Activated naive CD8-positive, alpha-beta T cell (primary cell): ENCODE results near the gene NEURL3.

Experiments used
- H3K27ac Mint-ChIP-seq: one replicate; pipeline ENCODE4 v1.8.0; 2021; ENCODE audit warnings: mixed read lengths
- H3K27me3 Mint-ChIP-seq: one replicate; pipeline ENCODE4 v1.8.0; 2021; ENCODE audit warnings: mixed read lengths
- H3K36me3 Mint-ChIP-seq: one replicate; pipeline ENCODE4 v1.8.0; 2021; ENCODE audit warnings: mixed read lengths
- H3K4me1 Mint-ChIP-seq: one replicate; pipeline ENCODE4 v1.8.0; 2021; ENCODE audit warnings: low read depth, mixed read lengths
- H3K4me3 Mint-ChIP-seq: one replicate; pipeline ENCODE4 v1.8.0; 2021; ENCODE audit warnings: mild to moderate bottlenecking, mixed read lengths
- H3K9me3 Mint-ChIP-seq: one replicate; pipeline ENCODE4 v1.8.0; 2021; ENCODE audit warnings: low read depth, mixed read lengths

Gene NEURL3

DNA sequence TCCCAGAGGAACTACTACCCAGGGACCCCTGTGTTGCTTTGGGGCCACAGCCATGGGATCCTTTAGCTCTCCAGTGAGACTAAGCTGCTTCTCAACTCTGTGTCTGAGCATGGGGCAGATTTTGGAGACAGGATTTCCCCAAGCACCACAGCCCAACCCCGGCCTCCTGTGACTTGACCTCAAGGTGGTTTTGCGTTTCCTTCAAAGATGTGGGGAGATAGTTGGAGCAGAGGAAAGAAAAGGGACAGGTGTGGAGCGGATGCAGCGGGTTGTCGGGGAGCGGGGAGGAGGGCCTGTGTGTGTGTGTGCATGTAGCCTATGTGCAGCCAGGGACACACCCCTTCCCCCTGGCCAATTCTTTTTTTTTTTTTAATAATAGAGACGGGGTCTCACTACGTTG lies 41.6 kb upstream of the NEURL3 start:
- H3K27ac Mint-ChIP-seq, result peak overlapping the region; percentile 84
- H3K9me3 Mint-ChIP-seq, result no peaks in the 10 kb centered on the region
- peaks cover 48% of the 10 kb centered on the region for H3K4me1 Mint-ChIP-seq
- H3K36me3 Mint-ChIP-seq, result peaks cover 7% of the 10 kb centered on the region
- H3K27me3 Mint-ChIP-seq, result no peaks in the 10 kb centered on the region
- H3K4me3 Mint-ChIP-seq, result no peak overlapping the region

DNA sequence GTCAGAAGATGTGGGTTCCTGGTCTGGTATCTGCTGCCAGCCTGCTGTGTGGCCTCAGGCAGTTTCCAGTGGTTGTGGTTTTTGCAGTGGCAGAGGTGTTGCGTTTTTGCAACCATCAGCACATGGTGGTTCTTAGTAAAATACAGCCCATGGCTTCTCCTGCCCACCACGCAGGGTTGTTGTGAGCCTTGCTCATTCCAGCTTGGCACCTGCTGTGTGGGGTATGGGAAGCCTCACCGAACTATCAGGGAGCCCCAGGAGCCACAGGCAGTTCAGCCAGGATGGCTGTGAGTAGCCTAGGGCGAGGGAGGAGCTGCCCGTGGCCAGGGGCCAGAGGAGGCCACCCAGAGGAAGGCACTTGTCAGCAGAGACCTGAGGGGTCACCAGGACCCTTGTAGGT lies 41.2 kb upstream of the NEURL3 start:
- peaks cover 52% of the 10 kb centered on the region for H3K4me1 Mint-ChIP-seq
- H3K4me3 Mint-ChIP-seq, result peak overlapping the region; percentile 41
- H3K36me3 Mint-ChIP-seq, result peaks cover 7% of the 10 kb centered on the region
- H3K27me3 Mint-ChIP-seq, result no peaks in the 10 kb centered on the region
- no peaks in the 10 kb centered on the region for H3K9me3 Mint-ChIP-seq
- H3K27ac Mint-ChIP-seq, result peak overlapping the region; percentile 84

DNA sequence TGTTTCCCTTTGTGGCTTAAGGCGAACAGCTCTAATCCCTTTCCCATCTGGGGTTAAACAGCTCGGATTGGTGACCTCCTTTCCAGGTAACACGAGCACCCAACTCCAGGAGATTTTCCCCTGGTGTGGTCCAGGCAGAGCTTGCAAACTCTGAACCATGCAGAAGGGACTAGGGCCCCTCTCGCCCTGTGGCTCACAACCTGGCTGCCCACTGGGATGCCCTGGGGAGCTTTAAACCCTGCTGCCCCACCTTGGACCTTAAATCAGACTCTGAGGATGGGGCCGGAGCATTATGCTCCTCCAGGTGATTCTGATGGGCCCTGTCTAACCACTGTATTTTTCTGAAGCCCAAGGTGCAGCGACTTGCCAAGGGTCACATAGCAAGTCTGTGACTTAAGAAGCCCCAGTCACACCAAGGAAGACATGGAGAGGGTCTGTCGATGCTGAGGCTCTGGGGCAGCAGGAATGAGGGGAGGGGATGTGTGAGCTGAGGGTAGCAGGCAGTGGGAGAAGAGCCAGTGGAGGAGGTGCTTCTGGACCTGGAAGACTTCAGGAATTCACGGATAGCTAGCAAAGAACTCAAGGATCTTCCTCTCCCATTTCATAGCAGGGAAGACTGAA lies 37.3 kb upstream of the NEURL3 start:
- H3K27ac Mint-ChIP-seq, result no peak overlapping the region

DNA sequence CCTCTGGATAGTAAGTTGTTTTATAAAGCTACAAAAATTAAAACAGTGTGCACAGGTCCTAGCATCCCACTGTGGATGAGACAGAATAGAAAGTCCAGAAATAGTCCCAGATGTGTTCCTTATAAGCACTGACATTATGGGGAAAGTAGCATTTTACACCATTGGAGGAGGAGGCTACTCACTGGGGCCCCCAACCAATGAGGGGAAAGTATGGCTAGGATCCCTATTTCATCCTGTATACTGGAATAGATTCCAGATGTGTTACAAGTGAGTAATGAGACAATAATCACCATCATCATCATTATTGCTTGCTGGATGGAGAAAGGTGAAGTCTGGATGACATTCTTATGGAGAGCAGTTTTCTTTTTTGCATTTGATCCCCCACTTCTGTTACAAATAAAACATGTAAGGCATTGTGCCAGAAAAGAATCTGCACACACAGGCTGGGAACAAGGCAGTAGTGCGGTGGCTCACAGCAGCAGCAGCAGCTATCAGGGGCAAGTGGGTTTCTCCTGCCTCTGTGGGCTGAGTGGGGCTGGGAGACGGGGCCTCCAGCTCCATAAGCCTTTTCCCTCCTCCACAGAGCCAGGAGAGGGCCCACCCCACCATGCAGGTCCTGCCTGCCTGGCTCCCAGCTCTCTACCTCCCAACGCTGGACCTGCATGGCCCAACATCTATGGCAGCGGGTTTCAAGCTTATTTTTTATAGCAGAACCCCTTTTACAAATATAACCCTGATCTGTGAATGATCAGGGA lies 36.4 kb upstream of the NEURL3 start:
- H3K4me3 Mint-ChIP-seq, result no peak overlapping the region
- H3K36me3 Mint-ChIP-seq, result peaks cover 7% of the 10 kb centered on the region
- H3K4me1 Mint-ChIP-seq, result peaks cover 67% of the 10 kb centered on the region
- no peaks in the 10 kb centered on the region for H3K27me3 Mint-ChIP-seq
- H3K27ac Mint-ChIP-seq, result no peak overlapping the region
- H3K9me3 Mint-ChIP-seq, result no peaks in the 10 kb centered on the region

More for the DNA sequence above, 37.3 kb upstream of the NEURL3 start:
- Mint-ChIP-seq H3K9me3 (no peaks in the 10 kb centered on the region), H3K36me3 (peaks cover 7% of the 10 kb centered on the region), H3K4me1 (peaks cover 74% of the 10 kb centered on the region), H3K4me3 (no peak overlapping the region), H3K27me3 (no peaks in the 10 kb centered on the region)

DNA sequence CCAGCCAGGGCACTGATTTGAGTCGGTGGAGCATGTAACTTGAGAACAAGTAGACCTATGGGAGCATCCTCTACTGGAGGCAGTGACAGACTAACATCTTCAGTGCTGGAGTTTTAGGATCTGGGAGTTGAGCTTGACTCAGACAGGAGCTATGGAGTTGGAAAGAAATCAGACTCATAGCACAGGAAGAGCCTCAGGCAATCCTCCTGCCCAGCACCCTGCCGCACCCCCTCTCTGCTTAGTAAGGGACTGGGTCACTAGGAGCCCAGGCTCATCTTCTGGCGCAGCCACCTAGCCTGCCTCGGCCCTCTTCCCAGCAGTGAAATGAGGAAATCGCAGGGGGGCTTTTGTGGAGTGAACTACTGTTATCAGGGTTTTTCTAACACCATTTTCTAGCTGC lies 35.0 kb upstream of the NEURL3 start:
- Mint-ChIP-seq H3K4me1 (peaks cover 58% of the 10 kb centered on the region), H3K9me3 (no peaks in the 10 kb centered on the region), H3K4me3 (peak overlapping the region; percentile 89), H3K27ac (peak overlapping the region; percentile 86), H3K27me3 (no peaks in the 10 kb centered on the region), H3K36me3 (peaks cover 5% of the 10 kb centered on the region)

GRCh38 chr2:96539215-96539920 lies 34.2 kb upstream of the NEURL3 start:
- Mint-ChIP-seq H3K36me3 (peaks cover under 1% of the 10 kb centered on the region), H3K4me1 (peaks cover 53% of the 10 kb centered on the region), H3K4me3 (peak overlapping the region; percentile 89), H3K27me3 (no peaks in the 10 kb centered on the region), H3K9me3 (no peaks in the 10 kb centered on the region), H3K27ac (peak overlapping the region; percentile 86)

DNA sequence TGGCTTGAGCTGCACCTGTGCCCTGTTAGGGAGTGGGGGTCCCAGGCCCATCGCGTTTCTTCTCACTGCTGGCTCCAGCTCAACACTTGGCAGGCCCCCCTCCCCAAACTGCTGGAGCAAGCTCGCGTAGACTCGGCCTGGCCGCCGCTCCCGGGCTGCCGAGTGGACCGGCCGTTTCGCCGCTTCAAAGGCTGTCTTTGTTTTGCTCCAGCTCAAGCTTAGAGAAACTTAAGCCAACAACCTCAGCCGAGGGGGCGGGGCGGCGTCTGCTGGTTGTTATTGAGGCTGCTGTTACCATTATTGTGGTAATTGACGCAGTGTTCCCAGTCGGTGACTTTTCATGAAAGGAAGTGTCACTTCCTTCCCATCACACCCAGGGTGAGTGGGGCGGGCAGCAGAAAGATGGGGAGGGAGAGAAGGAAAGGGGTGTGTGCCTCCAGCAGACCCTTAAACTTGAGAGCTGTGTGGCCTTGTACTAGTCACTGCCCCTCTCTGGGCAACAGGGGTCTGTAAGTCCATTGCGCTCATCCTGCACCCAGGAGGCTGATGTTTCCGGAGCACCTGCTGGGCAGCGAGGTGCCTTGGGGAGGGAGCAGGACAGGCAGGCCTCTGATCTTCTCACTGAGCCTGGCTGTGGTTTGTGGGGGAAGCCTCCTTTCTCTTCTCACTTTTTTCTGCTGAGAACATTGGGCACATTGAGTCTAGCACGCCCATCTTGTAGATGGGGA lies 33.5 kb upstream of the NEURL3 start:
- Mint-ChIP-seq H3K27me3 (no peaks in the 10 kb centered on the region), H3K4me1 (peaks cover 51% of the 10 kb centered on the region), H3K4me3 (peak overlapping the region; percentile 89), H3K9me3 (no peaks in the 10 kb centered on the region), H3K36me3 (no peaks in the 10 kb centered on the region), H3K27ac (peak overlapping the region; percentile 86)

DNA sequence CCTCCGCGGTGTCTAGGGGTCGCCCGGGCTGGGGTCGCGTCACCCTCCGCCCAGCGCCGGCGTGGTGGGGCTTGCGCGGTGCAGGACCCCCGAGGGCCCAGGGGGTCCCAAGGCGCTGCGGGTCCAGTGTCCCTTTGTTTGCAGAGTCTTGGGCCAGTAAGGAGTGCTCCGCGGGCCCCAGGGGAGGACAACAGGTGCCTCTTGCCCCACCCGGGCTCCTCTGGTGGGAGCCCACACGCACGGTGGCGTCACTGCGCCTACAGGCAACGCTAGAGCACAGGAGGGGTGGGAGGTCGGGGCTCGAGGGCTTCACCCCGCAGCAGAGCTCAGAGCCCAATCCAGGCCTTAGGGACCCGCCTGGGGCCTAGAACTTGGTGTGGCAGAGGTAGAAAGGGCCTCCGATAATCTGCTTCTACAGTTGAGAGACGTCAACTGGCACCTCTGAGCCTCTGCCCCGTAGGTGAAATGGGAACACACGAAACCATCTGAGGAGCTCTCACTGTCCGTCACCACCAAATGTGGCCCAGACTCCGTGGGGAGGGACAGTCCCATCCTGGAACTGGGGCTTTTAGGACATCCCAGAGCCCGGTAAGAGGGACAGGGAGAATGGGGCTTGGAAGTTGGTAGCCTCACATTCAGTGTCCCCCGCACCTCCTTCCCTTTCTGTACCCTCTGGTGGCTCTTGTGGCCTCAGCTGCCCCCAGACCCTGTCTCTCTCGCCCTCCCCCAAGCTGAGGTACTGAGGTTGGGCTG lies 32.8 kb upstream of the NEURL3 start:
- H3K36me3 Mint-ChIP-seq, result no peaks in the 10 kb centered on the region
- H3K4me3 Mint-ChIP-seq, result peak overlapping the region; percentile 89
- H3K27ac Mint-ChIP-seq, result peak overlapping the region; percentile 92
- no peaks in the 10 kb centered on the region for H3K27me3 Mint-ChIP-seq
- H3K4me1 Mint-ChIP-seq, result peaks cover 46% of the 10 kb centered on the region
- no peaks in the 10 kb centered on the region for H3K9me3 Mint-ChIP-seq

DNA sequence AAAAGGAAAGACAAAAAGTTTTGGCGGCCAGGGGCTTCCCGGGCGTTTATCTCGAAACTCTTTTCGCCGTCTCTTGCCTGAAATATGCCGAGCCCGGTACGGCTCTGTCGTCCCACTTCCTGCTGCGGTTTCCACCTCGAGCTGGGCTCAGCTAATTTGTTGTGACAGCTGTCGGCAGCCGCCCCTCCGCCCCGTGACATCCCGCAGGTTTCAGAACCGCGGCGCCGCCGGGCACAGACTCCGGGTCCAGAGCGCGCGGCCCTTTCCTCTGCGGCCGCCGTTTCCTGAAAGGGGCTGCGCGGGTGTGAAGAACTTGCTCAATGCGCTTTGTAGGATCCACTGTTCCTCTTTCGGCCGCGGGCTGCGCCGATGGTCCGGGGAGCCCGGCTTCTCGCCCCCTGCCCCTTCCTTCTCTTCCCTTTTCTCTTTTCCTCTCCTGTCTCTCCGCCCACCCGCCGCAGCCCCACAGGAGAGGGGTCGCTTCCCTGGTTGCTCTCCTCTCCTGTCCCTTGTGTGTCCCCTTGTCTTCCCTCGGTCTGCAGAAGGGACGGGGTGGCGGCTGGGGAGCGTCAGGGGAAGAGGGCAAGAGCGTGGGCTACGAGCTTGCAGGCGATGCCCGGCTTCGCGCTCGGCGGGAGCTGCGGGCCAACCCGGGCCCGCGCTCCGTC lies 32.0 kb upstream of the NEURL3 start:
- H3K27me3 Mint-ChIP-seq, result no peaks in the 10 kb centered on the region
- H3K4me3 Mint-ChIP-seq, result peak overlapping the region; percentile 89
- peaks cover 47% of the 10 kb centered on the region for H3K4me1 Mint-ChIP-seq
- H3K27ac Mint-ChIP-seq, result peak overlapping the region; percentile 92
- no peaks in the 10 kb centered on the region for H3K36me3 Mint-ChIP-seq
- H3K9me3 Mint-ChIP-seq, result no peaks in the 10 kb centered on the region

- Mint-ChIP-seq H3K36me3 (no peaks in the 10 kb centered on the region), H3K9me3 (no peaks in the 10 kb centered on the region), H3K4me3 (peak within 1 kb of the TSS; percentile 89), H3K4me1 (peaks cover 50% of the 10 kb centered on the region), H3K27me3 (no peaks in the 10 kb centered on the region), H3K27ac (peak within 1 kb of the TSS; percentile 92)
Observed at GRCh38 chr2:96536445-96537065, 31.4 kb upstream of the NEURL3 start, which contains the start of gene ARID5A. Gene ARID5A, plus strand, starts transcription at chr2:96536752. Its CDS starts 75 bp downstream, at chr2:96536827.

DNA sequence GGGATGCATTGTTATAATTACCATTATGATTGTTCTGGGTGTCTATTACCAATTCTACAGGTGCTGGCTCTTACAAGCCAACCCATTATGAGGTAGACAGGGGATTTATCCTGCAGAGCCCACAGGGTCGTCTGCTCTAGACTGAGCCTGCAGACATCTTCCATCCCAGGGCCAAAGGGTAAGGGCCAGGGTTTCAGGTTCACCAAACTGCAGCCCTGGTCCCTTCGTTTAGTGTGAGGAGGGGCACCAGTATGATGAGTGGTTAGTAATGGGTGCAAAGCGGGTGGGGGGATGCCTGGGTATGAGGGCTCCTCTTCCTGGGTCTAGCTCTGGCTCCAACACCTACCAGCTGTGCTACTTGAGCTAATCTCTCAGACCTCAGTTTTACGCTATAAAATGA lies 30.2 kb upstream of the NEURL3 start:
- Mint-ChIP-seq H3K4me3 (no peak overlapping the region), H3K27ac (no peak overlapping the region)

GRCh38 chr2:96534701-96535181 lies 29.6 kb upstream of the NEURL3 start:
- Mint-ChIP-seq H3K27ac (peak overlapping the region; percentile 22), H3K36me3 (no peaks in the 10 kb centered on the region), H3K4me3 (no peak overlapping the region), H3K4me1 (peaks cover 53% of the 10 kb centered on the region), H3K9me3 (no peaks in the 10 kb centered on the region), H3K27me3 (no peaks in the 10 kb centered on the region)

More for the DNA sequence above, 30.2 kb upstream of the NEURL3 start:
- Mint-ChIP-seq H3K27me3 (no peaks in the 10 kb centered on the region), H3K9me3 (no peaks in the 10 kb centered on the region), H3K4me1 (peaks cover 53% of the 10 kb centered on the region), H3K36me3 (no peaks in the 10 kb centered on the region)

- H3K27me3 Mint-ChIP-seq, result no peaks in the 10 kb centered on the region
- H3K27ac Mint-ChIP-seq, result peak overlapping the region; percentile 28
- no peaks in the 10 kb centered on the region for H3K9me3 Mint-ChIP-seq
- no peak overlapping the region for H3K4me3 Mint-ChIP-seq
- H3K36me3 Mint-ChIP-seq, result no peaks in the 10 kb centered on the region
- peaks cover 52% of the 10 kb centered on the region for H3K4me1 Mint-ChIP-seq
Observed at GRCh38 chr2:96534141-96534540, 29.0 kb upstream of the NEURL3 start.
